Stimulated activated CD4-positive, alpha-beta T cell treated with anti-CD3 and anti-CD28 coated beads, TNF-alpha, amount 100 ng/mL, for 48 hours (primary cell): ENCODE results near the gene GPRC5B.

ENCODE experiments used
- DNase-seq, 3 donors: peaks; one replicate each; pipeline ENCODE4 v3.0.0-alpha.2; 2020; ENCODE audit warnings: low read depth in 3 of 3

The GPRC5B gene

GRCh38 chr16:19812986-19813385 lies 71.7 kb downstream of the GPRC5B start:
- no peak for DNase-seq

GRCh38 chr16:19810817-19811731 lies 73.6 kb downstream of the GPRC5B start:
- DNase-seq, result no peak

GRCh38 chr16:19809693-19810092 lies 75.0 kb downstream of the GPRC5B start:
- no peak for DNase-seq

GRCh38 chr16:19809121-19809635 lies 75.5 kb downstream of the GPRC5B start:
- DNase-seq, result no peak

GRCh38 chr16:19808061-19808641 lies 76.5 kb downstream of the GPRC5B start:
- no peak for DNase-seq
